Keratinocyte (primary cell): ENCODE measurements around the gene UPB1. TPM values are rescaled to one million over a fixed set of nuclear protein-coding genes. Genes with fewer than 3 reads are reported as not detected.

Source experiments
- DNase-seq: peaks from one replicate; pipeline ENCODE4 v3.0.0-alpha.2; 2011; ENCODE audit warnings: low read depth, missing footprints, low spot score
- FAIRE-seq: peaks from 2 replicates; lab custom pipeline; 2011; peaks lifted over from hg19 to GRCh38; lab: Jason Lieb, UNC
- H2AFZ ChIP-seq: 2 replicates; pipeline ENCODE4 v1.6.0; 2012; ENCODE audit warnings: low read length, control low read depth, inconsistent platforms; ENCODE audit not compliant: control insufficient read depth
- H3K27ac ChIP-seq: 2 replicates; pipeline ENCODE4 v1.5.1; 2011; ENCODE audit warnings: low read length; ENCODE audit not compliant: control insufficient read depth, insufficient read depth
- H3K27me3 ChIP-seq: 3 replicates; pipeline ENCODE4 v1.6.0; 2011; ENCODE audit warnings: low read length; ENCODE audit not compliant: control insufficient read depth, insufficient read depth; ENCODE audit errors: extremely low read depth
- H3K36me3 ChIP-seq, 2 experiments: 2 replicates in 1 of 2; 3 replicates in 1 of 2; pipeline ENCODE4 v1.5.1; 2011; ENCODE audit warnings: low read length in 2 of 2, mild to moderate bottlenecking in 1 of 2; ENCODE audit not compliant: control insufficient read depth in 2 of 2, insufficient read depth in 2 of 2; ENCODE audit errors: extremely low read depth in 1 of 2
- H3K4me1 ChIP-seq: 3 replicates; pipeline ENCODE4 v1.5.1; 2011; ENCODE audit warnings: low read length; ENCODE audit not compliant: control insufficient read depth, insufficient read depth; ENCODE audit errors: extremely low read depth
- H3K4me2 ChIP-seq: 3 replicates; pipeline ENCODE4 v1.6.0; 2011; ENCODE audit warnings: low read depth, low read length; ENCODE audit not compliant: control insufficient read depth, insufficient read depth; ENCODE audit errors: extremely low read depth
- H3K4me3 ChIP-seq, 3 experiments: fragments of 200-600 bp in 1 of 3; sonication (generic) in 1 of 3; 2 replicates in 2 of 3; 3 replicates in 1 of 3; pipeline ENCODE4 v1.5.1; 2011 to 2016; ENCODE audit warnings: low read length in 3 of 3, mild to moderate bottlenecking in 3 of 3, control low read depth in 2 of 3, inconsistent platforms in 1 of 3, low read depth in 1 of 3, mixed read lengths in 1 of 3, mixed run types in 1 of 3, moderate library complexity in 1 of 3; ENCODE audit not compliant: control insufficient read depth in 2 of 3, insufficient read depth in 2 of 3; ENCODE audit errors: extremely low read depth in 1 of 3
- H3K79me2 ChIP-seq: 2 replicates; pipeline ENCODE4 v1.6.0; 2012; ENCODE audit warnings: low read length; ENCODE audit not compliant: control insufficient read depth, insufficient read depth
- H3K9ac ChIP-seq: 3 replicates; pipeline ENCODE4 v1.6.0; 2011; ENCODE audit warnings: low read length; ENCODE audit not compliant: control insufficient read depth, insufficient read depth; ENCODE audit errors: extremely low read depth
- H3K9me1 ChIP-seq: 3 replicates; pipeline ENCODE4 v1.6.0; 2011; ENCODE audit warnings: low read length; ENCODE audit not compliant: control insufficient read depth, insufficient read depth; ENCODE audit errors: extremely low read depth
- H3K9me3 ChIP-seq: 2 replicates; pipeline ENCODE4 v1.5.1; 2012; ENCODE audit warnings: low read depth, low read length; ENCODE audit not compliant: control insufficient read depth
- H4K20me1 ChIP-seq: 3 replicates; pipeline ENCODE4 v1.6.0; 2011; ENCODE audit warnings: low read length; ENCODE audit not compliant: control insufficient read depth, insufficient read depth; ENCODE audit errors: extremely low read depth
- CTCF ChIP-seq, 3 experiments: IDR thresholded peaks in 1 of 3; conservative IDR thresholded peaks in 1 of 3; optimal IDR thresholded peaks in 1 of 3; 2 replicates in 2 of 3; 3 replicates in 1 of 3; pipeline versions ENCODE3 to v1.5.1; 2011; ENCODE audit warnings: low read length in 3 of 3, mild to moderate bottlenecking in 3 of 3, moderate library complexity in 2 of 3, control low read depth in 1 of 3, inconsistent platforms in 1 of 3; ENCODE audit not compliant: insufficient read depth in 2 of 3; ENCODE audit errors: extremely low read depth in 1 of 3
- EZH2 ChIP-seq: IDR thresholded peaks from one replicate; pipeline ENCODE4 v1.6.1; 2012; ENCODE audit warnings: inconsistent platforms, mild to moderate bottlenecking, low read length, moderate library complexity
- dilution Hi-C: fragments of 300-500 bp; cut with MboI; formaldehyde crosslinking; loops from one replicate; pipeline ENCODE4 v1.7.0; 2020; ENCODE audit warnings: low sequenced_read_pairs; ENCODE audit not compliant: extremely low pct_ligation_motif_present
- polyA plus RNA-seq, 5 experiments: library from polyadenylated mRNA; depleted of rRNA in 3 of 5; stranded (reverse) in 3 of 5; stranded (forward) in 1 of 5; unstranded in 1 of 5; fragments of >200 nt; gene quantifications; 1 replicate in 1 of 5; 2 replicates in 3 of 5; 3 replicates in 1 of 5; pipeline versions ENCODE4 v1.2.1 to v1.2.3, GENCODE V29; 2011 to 2012; ENCODE audit warnings: missing spikeins in 2 of 5, low read depth in 1 of 5, low replicate concordance in 1 of 5

UPB1 gene
- polyA plus RNA-seq, 1 donor (not counting 4 experiments of a cell fraction or from before 2014, with no cell fraction given) = not detected

GRCh38 chr22:24446260-24446611 is 48.9 kb upstream of the UPB1 start:
- Histone ChIP-seq H3K79me2 (no peaks in the 10 kb centered on the region), H3K4me2 (no peak overlapping the region), H3K9me1 (no peaks in the 10 kb centered on the region)

GRCh38 chr22:24450610-24451009 is 44.5 kb upstream of the UPB1 start:
- Histone ChIP-seq H3K36me3 (no peaks in the 10 kb centered on the region), H3K9ac (no peak overlapping the region), H3K27me3 (no peaks in the 10 kb centered on the region), H3K9me1 (no peaks in the 10 kb centered on the region), H4K20me1 (no peaks in the 10 kb centered on the region), H2AFZ (no peak overlapping the region), H3K27ac (no peak overlapping the region), H3K4me2 (no peak overlapping the region), H3K4me3 (no peak overlapping the region), H3K4me1 (no peaks in the 10 kb centered on the region), H3K9me3 (peaks cover 1% of the 10 kb centered on the region), H3K79me2 (no peaks in the 10 kb centered on the region)
- no peak for FAIRE-seq
- DNase-seq = no peak
- dilution Hi-C loops = no loop called here
- TF ChIP-seq CTCF (optimal IDR thresholded peaks at IDR 0.05 in 1 of 3, IDR thresholded peaks at IDR 0.05 in 1 of 3, conservative IDR thresholded peaks at IDR 0.05 in 1 of 3; ENCODE audit: extremely low read depth in 1 of 3, insufficient read depth in 2 of 3, low read length in 3 of 3) = no peak
- TF ChIP-seq EZH2 = no peak

More at GRCh38 chr22:24446260-24446611, 48.9 kb upstream of the UPB1 start:
- H3K27ac ChIP-seq = no peak overlapping the region
- DNase-seq = no peak
- dilution Hi-C loops = no loop called here
- FAIRE-seq = no peak
- no peak overlapping the region for H3K4me3 ChIP-seq
- no peaks in the 10 kb centered on the region for H3K27me3 ChIP-seq
- no peaks in the 10 kb centered on the region for H4K20me1 ChIP-seq
- no peak overlapping the region for H2AFZ ChIP-seq
- no peaks in the 10 kb centered on the region for H3K36me3 ChIP-seq
- peaks cover under 1% of the 10 kb centered on the region for H3K9me3 ChIP-seq
- no peak overlapping the region for H3K9ac ChIP-seq
- TF ChIP-seq CTCF (optimal IDR thresholded peaks at IDR 0.05 in 1 of 3, IDR thresholded peaks at IDR 0.05 in 1 of 3, conservative IDR thresholded peaks at IDR 0.05 in 1 of 3; ENCODE audit: extremely low read depth in 1 of 3, insufficient read depth in 2 of 3, low read length in 3 of 3) (no peak), EZH2 (no peak)
- no peaks in the 10 kb centered on the region for H3K4me1 ChIP-seq
